Mucosa of descending colon (tissue), 3 donors: Measurements from ENCODE around the gene LEMD2. TPM values are rescaled to one million over a fixed set of nuclear protein-coding genes. Genes with fewer than 3 reads are reported as not detected.

ENCODE experiments used
- ATAC-seq: fragments of 200-7000 bp; cut with Tn5 transposase; one replicate; pipeline ENCODE4 v1.9.1; 2020; ENCODE audit warnings: mild to moderate bottlenecking, moderate library complexity
- DNase-seq, 3 donors: peaks; one replicate each; pipeline ENCODE4 v3.0.0-alpha.2; 2020
- H3K36me3 ChIP-seq: fragments of 200-600 bp; one replicate; pipeline ENCODE4 v1.8.0; 2021; ENCODE audit warnings: low read depth, mild to moderate bottlenecking
- H3K4me1 ChIP-seq: fragments of 200-600 bp; one replicate; pipeline ENCODE4 v1.8.0; 2021; ENCODE audit warnings: low read depth, mild to moderate bottlenecking
- H3K4me3 ChIP-seq: fragments of 200-600 bp; one replicate; pipeline ENCODE4 v1.8.0; 2021; ENCODE audit warnings: mild to moderate bottlenecking
- H3K9me3 ChIP-seq: fragments of 200-600 bp; one replicate; pipeline ENCODE4 v1.8.0; 2021; ENCODE audit warnings: mild to moderate bottlenecking
- intact Hi-C, 2 donors: fragments of 100-400 bp; cut with DNase I in 1 of 2; cut with micrococcal nuclease in 1 of 2; formaldehyde crosslinking; loops; one replicate each; pipeline versions ENCODE4 v1.11.0 to v1.11.1; 2022; cut with DNase I, micrococcal nuclease
- total RNA-seq, 3 donors: library from RNA; stranded (reverse); fragmentation: NEBNext Ultra II Directional in 2 of 3; extraction: Animal tissue kit (Norgen Biotek cat#: 25700) in 2 of 3; gene quantifications; one replicate each; pipeline versions ENCODE4 v1.2.1 to v1.2.4, GENCODE V29; 2021 to 2023
- TF ChIP-seq, protein P1 (sequence below): fragments of 200-600 bp; IDR thresholded peaks from one replicate; pipeline ENCODE4 v1.8.0; 2022; ENCODE audit warnings: antibody characterized with exemption, mild to moderate bottlenecking
- donor health status: DM: no; HTN: no; CAD: no; lungs with moderate emphysema.
- donor health status: DM: no; HTN: no; CAD: no.
- donor health status: DM: no; HTN: yes; CAD: no.

LEMD2 gene
- total RNA-seq, 3 donors from 2014 or later = 57.2 to 73.6 (median 59.6) TPM

- ATAC-seq = peak; percentile 89
Observed at GRCh38 chr6:33738153-33738552, 50.8 kb downstream of the LEMD2 start.

DNA sequence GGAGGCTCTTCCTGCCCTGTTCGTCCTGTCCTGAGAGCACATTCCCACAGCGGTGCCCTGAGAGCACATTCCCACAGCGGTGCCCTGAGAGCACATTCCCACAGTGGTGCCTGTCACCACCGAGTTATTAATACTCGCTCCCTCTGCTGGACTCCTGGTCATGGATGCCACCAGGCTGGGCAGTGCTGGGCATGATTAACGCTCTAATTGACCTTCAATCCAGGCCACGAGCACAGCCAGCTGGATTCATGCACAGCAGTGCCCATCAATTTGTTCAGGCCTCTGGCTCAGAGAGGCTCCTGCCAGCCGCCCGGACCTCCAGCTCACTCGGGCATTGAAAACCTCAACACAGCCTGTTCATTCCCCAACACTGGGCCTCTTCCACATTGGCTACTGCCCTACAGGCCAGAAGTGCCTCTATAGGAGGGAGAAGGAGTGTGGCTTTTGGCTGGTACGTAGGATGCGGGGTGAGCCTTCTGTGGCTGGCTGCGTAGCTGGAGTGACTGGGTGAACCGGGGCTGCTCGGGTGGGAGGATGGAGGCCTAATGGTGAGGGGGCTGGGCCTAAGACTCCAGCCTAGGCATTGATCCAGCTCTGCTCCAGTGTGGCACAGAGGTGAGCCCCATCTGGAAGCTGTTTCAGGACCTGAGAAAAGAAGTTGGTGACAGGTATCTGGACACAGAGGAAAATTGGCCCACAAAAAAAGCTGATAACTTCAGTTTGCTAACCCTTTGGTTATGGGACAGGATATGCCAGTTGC is 51.5 kb downstream of the LEMD2 start:
- intact Hi-C loops = no loop called here

More at GRCh38 chr6:33738153-33738552, 50.8 kb downstream of the LEMD2 start:
- peak in 2 of 3 donors; percentile 38 to 55 for DNase-seq
- H3K4me3 ChIP-seq = no peak overlapping the region
- H3K36me3 ChIP-seq = no peaks in the 10 kb centered on the region
- H3K9me3 ChIP-seq = no peaks in the 10 kb centered on the region
- peaks cover 5% of the 10 kb centered on the region for H3K4me1 ChIP-seq
- intact Hi-C loops = no loop called here
- TF ChIP-seq, protein P1, sequence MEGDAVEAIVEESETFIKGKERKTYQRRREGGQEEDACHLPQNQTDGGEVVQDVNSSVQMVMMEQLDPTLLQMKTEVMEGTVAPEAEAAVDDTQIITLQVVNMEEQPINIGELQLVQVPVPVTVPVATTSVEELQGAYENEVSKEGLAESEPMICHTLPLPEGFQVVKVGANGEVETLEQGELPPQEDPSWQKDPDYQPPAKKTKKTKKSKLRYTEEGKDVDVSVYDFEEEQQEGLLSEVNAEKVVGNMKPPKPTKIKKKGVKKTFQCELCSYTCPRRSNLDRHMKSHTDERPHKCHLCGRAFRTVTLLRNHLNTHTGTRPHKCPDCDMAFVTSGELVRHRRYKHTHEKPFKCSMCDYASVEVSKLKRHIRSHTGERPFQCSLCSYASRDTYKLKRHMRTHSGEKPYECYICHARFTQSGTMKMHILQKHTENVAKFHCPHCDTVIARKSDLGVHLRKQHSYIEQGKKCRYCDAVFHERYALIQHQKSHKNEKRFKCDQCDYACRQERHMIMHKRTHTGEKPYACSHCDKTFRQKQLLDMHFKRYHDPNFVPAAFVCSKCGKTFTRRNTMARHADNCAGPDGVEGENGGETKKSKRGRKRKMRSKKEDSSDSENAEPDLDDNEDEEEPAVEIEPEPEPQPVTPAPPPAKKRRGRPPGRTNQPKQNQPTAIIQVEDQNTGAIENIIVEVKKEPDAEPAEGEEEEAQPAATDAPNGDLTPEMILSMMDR = no peak

DNA sequence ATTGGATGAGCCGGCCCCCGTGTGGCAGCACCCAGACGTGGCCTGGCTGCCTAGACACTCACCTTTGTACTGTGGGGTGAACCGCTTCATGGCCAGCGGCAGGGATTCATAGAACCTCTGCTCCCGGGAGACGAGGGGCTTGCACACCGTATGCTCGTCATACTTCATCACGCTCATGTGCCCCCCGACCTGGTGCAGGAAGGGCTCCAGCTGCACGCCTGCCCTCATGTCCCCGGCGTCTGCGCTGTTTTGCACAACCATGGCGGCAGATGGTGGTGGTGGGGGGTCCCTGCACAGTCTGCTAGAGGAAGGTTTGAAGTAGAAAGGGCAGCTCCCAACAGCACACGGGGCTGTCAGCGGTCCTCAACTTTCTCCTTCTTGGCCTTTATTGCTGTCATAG is 53.7 kb downstream of the LEMD2 start:
- TF ChIP-seq, protein P1 = no peak
- ATAC-seq = no peak
- intact Hi-C loops = no loop called here
- Histone ChIP-seq H3K9me3 (no peaks in the 10 kb centered on the region), H3K36me3 (no peaks in the 10 kb centered on the region), H3K4me3 (no peak overlapping the region), H3K4me1 (peaks cover 5% of the 10 kb centered on the region)
- peak in 1 of 3 donors; percentile 40 for DNase-seq

More for the DNA sequence above, 51.5 kb downstream of the LEMD2 start:
- ATAC-seq = no peak
- TF ChIP-seq, protein P1 = no peak
- DNase-seq = peak in 1 of 3 donors; percentile 30
- no peaks in the 10 kb centered on the region for H3K9me3 ChIP-seq
- H3K4me3 ChIP-seq = no peak overlapping the region
- H3K36me3 ChIP-seq = no peaks in the 10 kb centered on the region
- peaks cover 5% of the 10 kb centered on the region for H3K4me1 ChIP-seq

DNA sequence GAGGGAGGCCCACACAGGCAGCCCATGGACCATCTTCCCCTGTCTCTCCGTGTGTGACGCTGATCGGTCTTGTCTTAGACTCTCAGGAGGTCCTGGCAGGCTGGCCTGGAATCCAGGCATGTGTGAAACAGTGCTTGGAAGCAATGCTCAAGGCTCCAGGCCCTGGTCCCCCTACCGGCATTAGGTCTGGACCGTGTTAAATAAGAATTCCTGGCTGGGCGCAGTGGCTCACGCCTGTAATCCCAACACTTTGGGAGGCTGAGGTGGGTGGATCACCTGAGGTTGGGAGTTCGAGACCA is 55.3 kb downstream of the LEMD2 start:
- DNase-seq = no peak
- H3K9me3 ChIP-seq = no peaks in the 10 kb centered on the region
- H3K4me1 ChIP-seq = peaks cover 5% of the 10 kb centered on the region
- no peak for ATAC-seq
- TF ChIP-seq, protein P1 = no peak
- H3K36me3 ChIP-seq = no peaks in the 10 kb centered on the region
- H3K4me3 ChIP-seq = no peak overlapping the region
- intact Hi-C loops = no loop called here

DNA sequence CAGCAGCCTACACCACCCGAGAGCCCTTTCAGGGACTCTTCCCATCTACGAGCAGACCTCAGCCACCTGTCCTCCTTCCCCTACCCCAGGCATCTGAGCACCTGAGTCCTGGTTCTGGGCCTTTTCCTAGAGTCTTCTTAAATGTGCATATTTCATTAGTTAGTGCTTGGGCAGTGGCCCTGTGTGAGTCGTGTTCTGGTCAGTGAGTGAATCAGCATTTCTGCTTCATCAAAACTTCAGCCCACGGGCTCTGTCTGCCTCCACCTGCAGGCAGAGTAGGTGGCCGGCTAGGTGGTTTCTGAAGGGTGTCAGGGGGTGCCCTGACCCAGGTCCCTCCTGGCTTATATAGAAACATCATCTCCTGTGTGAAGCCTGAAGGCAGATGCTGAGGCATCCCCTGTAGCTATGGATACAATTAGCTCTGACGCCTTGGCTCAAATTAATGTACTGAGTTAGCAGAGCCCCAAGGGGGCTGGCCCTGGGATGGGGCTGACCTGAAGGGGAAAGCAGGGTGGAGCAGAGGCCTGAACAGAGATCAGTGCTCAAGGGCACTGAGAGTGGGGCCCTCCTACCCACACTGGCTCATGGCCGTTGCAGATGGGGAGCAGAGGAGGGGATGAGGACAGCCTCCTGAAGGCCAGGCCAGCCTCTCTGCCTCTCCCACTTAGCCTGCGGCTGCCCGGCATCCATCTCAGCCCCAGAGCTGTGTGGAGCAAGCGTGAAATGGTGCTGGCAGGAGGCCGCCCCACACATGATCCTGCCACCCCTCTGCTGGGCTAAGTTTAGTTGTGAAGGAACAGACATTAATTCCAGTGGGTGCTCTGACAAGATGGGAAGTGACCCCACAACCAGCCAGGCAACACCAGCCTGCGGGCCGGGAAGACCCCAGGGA is 55.9 kb downstream of the LEMD2 start:
- H3K36me3 ChIP-seq = no peaks in the 10 kb centered on the region
- intact Hi-C loops = no loop called here
- DNase-seq = no peak

More for the DNA sequence above, 55.9 kb downstream of the LEMD2 start:
- Histone ChIP-seq H3K4me3 (no peak overlapping the region), H3K4me1 (peaks cover 2% of the 10 kb centered on the region), H3K9me3 (no peaks in the 10 kb centered on the region)
- ATAC-seq = no peak
- TF ChIP-seq, protein P1 = no peak
